Measurements from ENCODE around the gene SERTM1. TPM values are rescaled to one million over a fixed set of nuclear protein-coding genes. Genes with fewer than 3 reads are reported as not detected.

The SERTM1 gene
- total RNA-seq, 1 experiment from 2014 or later = 0.24 TPM

DNA sequence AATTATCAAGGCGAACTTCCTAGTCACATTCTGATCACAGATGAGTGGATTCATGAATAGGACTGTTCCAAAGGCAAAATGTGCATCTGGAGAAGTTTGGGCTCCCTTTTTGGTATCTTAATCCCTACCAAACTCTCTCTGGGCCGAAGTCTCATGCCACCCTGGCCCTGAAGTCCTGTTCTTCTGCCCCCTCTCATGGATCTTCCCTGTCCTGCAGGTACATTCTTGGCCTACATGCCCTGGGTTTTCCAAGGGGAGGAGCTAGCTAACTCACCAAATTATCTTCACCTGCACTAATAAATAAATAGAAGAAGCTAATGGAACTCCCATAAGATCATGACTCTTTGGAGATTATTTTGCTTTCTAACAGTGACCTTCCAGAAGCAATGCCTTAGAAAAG lies 50.3 kb downstream of the SERTM1 start:
- H3K18ac ChIP-seq (ENCODE audit: insufficient read length, low read depth, low read length) = no peak overlapping the region
- Mint-ChIP-seq H3K4me3 (no peak overlapping the region), H3K9me3 (no peaks in the 10 kb centered on the region), H3K27me3 (ENCODE audit: low read depth) (no peaks in the 10 kb centered on the region), H3K36me3 (ENCODE audit: insufficient read depth in 1 of 3, low read depth in 3 of 3) (no peaks in the 10 kb centered on the region), H3K4me1 (peaks cover under 1 to 1% of the 10 kb centered on the region in 2 experiments; a peak in 3 of 4 replicates), H3K27ac (no peak overlapping the region)
- no peaks in the 10 kb centered on the region for H3K79me1 ChIP-seq (ENCODE audit: insufficient read depth, low read depth, low read length, poor library complexity, severe bottlenecking)
- no peak overlapping the region for H2BK120ac ChIP-seq (ENCODE audit: low read depth, low read length, poor library complexity, severe bottlenecking)
- H2BK12ac ChIP-seq (ENCODE audit: insufficient read length, low read depth, low read length) = no peak overlapping the region
- H2AK5ac ChIP-seq (ENCODE audit: insufficient read length, low read length) = no peak overlapping the region
- H4K8ac ChIP-seq (replicated peaks; ENCODE audit: insufficient read length, low read depth, low read length) = no peak overlapping the region
- no peaks in the 10 kb centered on the region for H3K27me3 ChIP-seq (ENCODE audit: insufficient read depth, low read length)
- H2BK5ac ChIP-seq (ENCODE audit: insufficient read length, low read length) = no peak overlapping the region
- H4K91ac ChIP-seq (ENCODE audit: insufficient read length, low read depth, low read length) = no peak overlapping the region
- WGBS (ENCODE audit: extremely low coverage, insufficient read length, low lambda C conversion rate) = no CpG with 5 or more reads among the region's 2 CpGs
- H3K23ac ChIP-seq (ENCODE audit: insufficient read length, low read depth, low read length) = no peak overlapping the region
- H3K23me2 ChIP-seq (ENCODE audit: insufficient read length, low read depth, low read length, poor library complexity, severe bottlenecking) = no peaks in the 10 kb centered on the region
- no peaks in the 10 kb centered on the region for H3K79me2 ChIP-seq (ENCODE audit: insufficient read depth, low read length)
- H3T11ph ChIP-seq (ENCODE audit: low read length) = no peak overlapping the region
- DNase-seq = no peak
- H2AFZ ChIP-seq (ENCODE audit: low read length) = no peak overlapping the region
- H3K4me2 ChIP-seq (ENCODE audit: insufficient read depth, insufficient read length, low read length) = no peak overlapping the region
- no peak overlapping the region for H2BK20ac ChIP-seq (ENCODE audit: low read depth, low read length, poor library complexity, severe bottlenecking)
- no peak overlapping the region for H3K4ac ChIP-seq (ENCODE audit: low read depth, low read length)
- no peak overlapping the region for H3K9ac ChIP-seq (ENCODE audit: extremely low read depth, insufficient read length, low read length)
- no peaks in the 10 kb centered on the region for H4K20me1 ChIP-seq (ENCODE audit: control insufficient read depth, insufficient read depth, insufficient read length)
- TF ChIP-seq, protein P1, sequence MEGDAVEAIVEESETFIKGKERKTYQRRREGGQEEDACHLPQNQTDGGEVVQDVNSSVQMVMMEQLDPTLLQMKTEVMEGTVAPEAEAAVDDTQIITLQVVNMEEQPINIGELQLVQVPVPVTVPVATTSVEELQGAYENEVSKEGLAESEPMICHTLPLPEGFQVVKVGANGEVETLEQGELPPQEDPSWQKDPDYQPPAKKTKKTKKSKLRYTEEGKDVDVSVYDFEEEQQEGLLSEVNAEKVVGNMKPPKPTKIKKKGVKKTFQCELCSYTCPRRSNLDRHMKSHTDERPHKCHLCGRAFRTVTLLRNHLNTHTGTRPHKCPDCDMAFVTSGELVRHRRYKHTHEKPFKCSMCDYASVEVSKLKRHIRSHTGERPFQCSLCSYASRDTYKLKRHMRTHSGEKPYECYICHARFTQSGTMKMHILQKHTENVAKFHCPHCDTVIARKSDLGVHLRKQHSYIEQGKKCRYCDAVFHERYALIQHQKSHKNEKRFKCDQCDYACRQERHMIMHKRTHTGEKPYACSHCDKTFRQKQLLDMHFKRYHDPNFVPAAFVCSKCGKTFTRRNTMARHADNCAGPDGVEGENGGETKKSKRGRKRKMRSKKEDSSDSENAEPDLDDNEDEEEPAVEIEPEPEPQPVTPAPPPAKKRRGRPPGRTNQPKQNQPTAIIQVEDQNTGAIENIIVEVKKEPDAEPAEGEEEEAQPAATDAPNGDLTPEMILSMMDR (conservative IDR thresholded peaks at IDR 0.05) = peak; percentile 36; the same call in 2 of the 3 replicates
- H3K14ac ChIP-seq (ENCODE audit: insufficient read depth, low read length) = no peak overlapping the region
- no peak overlapping the region for H4K5ac ChIP-seq (ENCODE audit: insufficient read length, low read depth, low read length)
- H2BK15ac ChIP-seq (ENCODE audit: low read depth, low read length) = no peak overlapping the region
- no peaks in the 10 kb centered on the region for H3K9me3 ChIP-seq (ENCODE audit: control insufficient read depth, low read depth, low read length)
- H3K56ac ChIP-seq (ENCODE audit: insufficient read length, low read depth, low read length) = no peak overlapping the region
- H3K4me1 ChIP-seq (ENCODE audit: insufficient read depth, low read length) = no peaks in the 10 kb centered on the region
- no peak overlapping the region for H3K27ac ChIP-seq (ENCODE audit: insufficient read length, low read depth, low read length)

All from H9 (cell line).